MM.1S (cell line): ENCODE measurements around the gene DSCAML1.

ENCODE experiments used
- DNase-seq: peaks from one replicate; pipeline ENCODE4 v3.0.0-alpha.2; 2015
- H2AFZ ChIP-seq: fragments of 300-600 bp; sonication (generic); 2 replicates; pipeline ENCODE4 v1.6.0; 2016; ENCODE audit warnings: antibody characterized with exemption, low read length
- H3F3A ChIP-seq: fragments of 300-600 bp; sonication (generic); 2 replicates; pipeline ENCODE4 v1.6.1; 2016; ENCODE audit warnings: mild to moderate bottlenecking, antibody characterized with exemption, low read length, moderate library complexity, mixed read lengths; ENCODE audit not compliant: insufficient read depth
- H3K27ac ChIP-seq: fragments of 300-600 bp; sonication (generic); 2 replicates; pipeline ENCODE4 v1.5.1; 2016; ENCODE audit warnings: mild to moderate bottlenecking, low read length
- H3K27me3 ChIP-seq: fragments of 300-600 bp; sonication (generic); replicated peaks from 2 replicates; pipeline ENCODE4 v1.6.0; 2016; ENCODE audit warnings: low read length; ENCODE audit not compliant: insufficient read depth
- H3K36me3 ChIP-seq: fragments of 300-600 bp; sonication (generic); replicated peaks from 2 replicates; pipeline ENCODE4 v1.6.1; 2016; ENCODE audit warnings: mild to moderate bottlenecking, low read length, mixed read lengths; ENCODE audit not compliant: insufficient read depth
- H3K4me1 ChIP-seq: fragments of 300-600 bp; sonication (generic); 2 replicates; pipeline ENCODE4 v1.6.1; 2016; ENCODE audit warnings: low read length, mixed read lengths
- H3K4me2 ChIP-seq: fragments of 300-600 bp; sonication (generic); 2 replicates; pipeline ENCODE4 v1.6.0; 2016; ENCODE audit warnings: low read depth, low read length
- H3K4me3 ChIP-seq: fragments of 300-600 bp; sonication (generic); 2 replicates; pipeline ENCODE4 v1.5.1; 2016; ENCODE audit warnings: low read length, mixed read lengths
- H3K79me2 ChIP-seq: fragments of 300-600 bp; sonication (generic); 2 replicates; pipeline ENCODE4 v1.6.1; 2016; ENCODE audit warnings: mixed run types, low read length, mixed read lengths
- H3K9ac ChIP-seq: fragments of 300-600 bp; sonication (generic); 2 replicates; pipeline ENCODE4 v1.6.1; 2016; ENCODE audit warnings: low read length, mixed read lengths
- H3K9me2 ChIP-seq: fragments of 300-600 bp; sonication (generic); replicated peaks from 2 replicates; pipeline ENCODE4 v1.6.1; 2016; ENCODE audit warnings: mild to moderate bottlenecking, low read length, mixed read lengths; ENCODE audit not compliant: insufficient read depth
- H3K9me3 ChIP-seq: fragments of 300-600 bp; sonication (generic); replicated peaks from 2 replicates; pipeline ENCODE4 v1.6.1; 2016; ENCODE audit warnings: mild to moderate bottlenecking, low read length, mixed read lengths; ENCODE audit not compliant: insufficient read depth
- H4K20me1 ChIP-seq: fragments of 300-600 bp; sonication (generic); 2 replicates; pipeline ENCODE4 v1.6.1; 2016; ENCODE audit warnings: mild to moderate bottlenecking, low read length, moderate library complexity, mixed read lengths; ENCODE audit not compliant: insufficient read depth
- EZH2 ChIP-seq: fragments of 300-600 bp; sonication (generic); optimal IDR thresholded peaks from 2 replicates; pipeline ENCODE3; 2017; ENCODE audit warnings: low read depth, mild to moderate bottlenecking, antibody characterized with exemption, low read length, mixed read lengths
- EZH2phosphoT487 ChIP-seq: fragments of 300-600 bp; sonication (generic); IDR thresholded peaks from 2 replicates; pipeline ENCODE4 v1.6.1; 2018; ENCODE audit warnings: antibody characterized with exemption, low read length
- TF ChIP-seq, protein P1 (sequence below): fragments of 300-600 bp; sonication (generic); IDR thresholded peaks from 2 replicates; pipeline ENCODE4 v1.5.1; 2016; ENCODE audit warnings: antibody characterized with exemption, low read length, mixed read lengths

The DSCAML1 gene

DNA sequence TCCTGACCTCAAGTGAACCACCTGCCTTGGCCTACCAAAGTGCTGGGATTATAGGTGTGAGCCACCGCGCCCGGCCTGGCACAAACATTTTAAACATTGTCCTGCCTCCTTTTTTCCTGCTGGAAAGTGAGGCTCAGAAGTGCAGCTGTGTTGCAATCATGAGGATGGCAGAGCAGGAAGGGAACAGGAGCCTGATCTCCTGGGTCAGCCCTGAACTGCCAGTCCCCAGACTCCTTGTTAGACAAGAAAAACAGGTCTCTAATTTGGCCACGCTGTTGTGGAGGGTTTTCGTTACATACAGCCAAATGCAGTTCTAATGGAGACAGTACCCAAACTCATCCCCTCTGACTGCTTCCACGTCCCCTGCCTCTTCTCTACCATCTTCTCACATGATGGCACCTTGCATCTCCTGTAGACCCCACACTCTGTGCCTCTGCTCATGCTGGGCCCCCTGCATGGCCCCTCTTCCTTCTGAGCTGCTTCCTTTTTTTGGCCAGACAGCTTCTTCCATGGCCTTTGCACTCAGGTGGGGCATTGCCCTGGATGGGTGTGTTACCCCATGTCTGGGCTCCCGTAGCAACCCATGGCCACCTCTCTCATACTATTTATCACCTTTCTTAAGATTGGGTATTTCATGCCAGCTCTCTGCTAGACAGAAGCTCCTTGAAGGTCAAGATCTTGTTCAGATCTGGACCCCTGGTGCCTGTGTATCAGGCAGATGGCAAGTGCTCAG is 242.2 kb downstream of the DSCAML1 start:
- Histone ChIP-seq H3F3A (no peaks in the 10 kb centered on the region), H3K9ac (no peak overlapping the region), H3K27me3 (peaks cover 90% of the 10 kb centered on the region), H3K9me2 (no peaks in the 10 kb centered on the region), H2AFZ (no peak overlapping the region), H3K27ac (no peak overlapping the region), H3K4me1 (no peaks in the 10 kb centered on the region), H3K36me3 (no peaks in the 10 kb centered on the region), H3K4me2 (no peak overlapping the region), H3K4me3 (no peak overlapping the region), H3K9me3 (no peaks in the 10 kb centered on the region), H3K79me2 (no peaks in the 10 kb centered on the region), H4K20me1 (no peaks in the 10 kb centered on the region)
- DNase-seq = no peak
- no peak for TF ChIP-seq EZH2phosphoT487
- TF ChIP-seq, protein P1, sequence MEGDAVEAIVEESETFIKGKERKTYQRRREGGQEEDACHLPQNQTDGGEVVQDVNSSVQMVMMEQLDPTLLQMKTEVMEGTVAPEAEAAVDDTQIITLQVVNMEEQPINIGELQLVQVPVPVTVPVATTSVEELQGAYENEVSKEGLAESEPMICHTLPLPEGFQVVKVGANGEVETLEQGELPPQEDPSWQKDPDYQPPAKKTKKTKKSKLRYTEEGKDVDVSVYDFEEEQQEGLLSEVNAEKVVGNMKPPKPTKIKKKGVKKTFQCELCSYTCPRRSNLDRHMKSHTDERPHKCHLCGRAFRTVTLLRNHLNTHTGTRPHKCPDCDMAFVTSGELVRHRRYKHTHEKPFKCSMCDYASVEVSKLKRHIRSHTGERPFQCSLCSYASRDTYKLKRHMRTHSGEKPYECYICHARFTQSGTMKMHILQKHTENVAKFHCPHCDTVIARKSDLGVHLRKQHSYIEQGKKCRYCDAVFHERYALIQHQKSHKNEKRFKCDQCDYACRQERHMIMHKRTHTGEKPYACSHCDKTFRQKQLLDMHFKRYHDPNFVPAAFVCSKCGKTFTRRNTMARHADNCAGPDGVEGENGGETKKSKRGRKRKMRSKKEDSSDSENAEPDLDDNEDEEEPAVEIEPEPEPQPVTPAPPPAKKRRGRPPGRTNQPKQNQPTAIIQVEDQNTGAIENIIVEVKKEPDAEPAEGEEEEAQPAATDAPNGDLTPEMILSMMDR = no peak
- TF ChIP-seq EZH2 = no peak

DNA sequence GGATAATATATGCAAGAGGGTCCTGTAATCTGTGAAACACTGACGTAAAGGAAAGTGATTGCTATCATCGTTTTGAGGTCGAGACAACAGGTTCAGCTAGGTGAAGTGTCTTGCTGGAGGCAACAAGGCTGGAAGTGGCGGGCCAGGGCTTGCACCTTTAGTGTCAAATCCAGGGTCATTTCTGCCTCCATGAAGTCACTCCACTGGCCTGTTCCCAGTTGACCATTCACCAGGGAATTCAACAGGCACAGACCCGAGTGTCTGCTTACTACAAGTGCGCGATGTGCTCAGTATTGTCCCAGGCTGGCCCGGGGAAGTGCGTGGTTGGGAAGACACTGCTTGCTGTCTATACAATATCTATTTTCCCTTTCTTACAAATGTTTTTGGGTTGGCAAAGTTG is 244.4 kb downstream of the DSCAML1 start:
- Histone ChIP-seq H3K4me1 (no peaks in the 10 kb centered on the region), H3K9me2 (no peaks in the 10 kb centered on the region), H3K9ac (no peak overlapping the region), H3K27ac (no peak overlapping the region), H2AFZ (no peak overlapping the region), H3K27me3 (peaks cover 89% of the 10 kb centered on the region), H3K79me2 (no peaks in the 10 kb centered on the region), H3K4me3 (no peak overlapping the region), H3F3A (no peaks in the 10 kb centered on the region), H3K9me3 (no peaks in the 10 kb centered on the region), H4K20me1 (no peaks in the 10 kb centered on the region), H3K36me3 (no peaks in the 10 kb centered on the region), H3K4me2 (no peak overlapping the region)
- no peak for TF ChIP-seq EZH2phosphoT487
- TF ChIP-seq, protein P1 = no peak
- TF ChIP-seq EZH2 = no peak
- DNase-seq = no peak

DNA sequence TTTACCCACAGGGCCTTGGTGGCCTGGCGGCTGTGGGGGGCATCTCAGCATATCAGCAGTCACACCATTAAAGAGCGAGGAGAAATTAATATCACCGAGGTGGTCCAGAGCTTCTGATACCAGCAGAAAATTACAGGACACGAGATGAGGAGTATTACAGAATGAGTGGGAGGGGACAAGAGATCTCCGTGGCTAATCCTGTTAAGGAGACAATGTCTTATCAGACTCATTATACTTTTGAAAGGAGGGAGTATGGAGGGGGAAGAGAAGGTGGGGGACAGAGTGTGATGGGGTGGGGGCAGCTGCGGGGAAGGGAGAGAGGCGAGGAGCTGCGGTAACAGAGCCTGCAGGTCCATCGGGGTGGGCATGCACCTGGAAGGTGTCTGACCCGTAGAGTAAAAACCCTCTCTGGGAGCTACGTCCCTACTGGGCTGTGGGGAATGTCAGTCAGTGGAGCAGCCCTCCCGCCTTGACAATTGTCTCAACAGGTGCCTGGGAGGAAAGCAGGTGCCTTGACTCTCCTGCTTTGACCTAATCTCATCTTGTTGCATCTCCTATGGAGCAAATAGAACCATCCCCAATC is 245.2 kb downstream of the DSCAML1 start:
- Histone ChIP-seq H3K27me3 (peaks cover 89% of the 10 kb centered on the region), H3K9ac (no peak overlapping the region), H2AFZ (no peak overlapping the region), H3K9me3 (no peaks in the 10 kb centered on the region), H4K20me1 (no peaks in the 10 kb centered on the region), H3K4me3 (no peak overlapping the region), H3K4me2 (no peak overlapping the region), H3K27ac (no peak overlapping the region), H3K4me1 (no peaks in the 10 kb centered on the region), H3F3A (no peaks in the 10 kb centered on the region), H3K79me2 (no peaks in the 10 kb centered on the region), H3K9me2 (no peaks in the 10 kb centered on the region), H3K36me3 (no peaks in the 10 kb centered on the region)
- no peak for DNase-seq
- TF ChIP-seq EZH2 = no peak
- no peak for TF ChIP-seq EZH2phosphoT487
- TF ChIP-seq, protein P1 = no peak
